Mucosa of stomach (tissue), 1 donor: ENCODE measurements around the gene FBXO31.

Experiments
- H3K27me3 ChIP-seq: one replicate; pipeline ENCODE4 v1.7.0; 2013; ENCODE audit warnings: mild to moderate bottlenecking, low read length; ENCODE audit not compliant: control insufficient read depth, insufficient read depth
- H3K36me3 ChIP-seq: one replicate; pipeline ENCODE4 v1.7.0; 2013; ENCODE audit warnings: low read length; ENCODE audit not compliant: control insufficient read depth, insufficient read depth
- H3K4me1 ChIP-seq: one replicate; pipeline ENCODE4 v1.7.0; 2013; ENCODE audit warnings: mild to moderate bottlenecking, low read length; ENCODE audit not compliant: control insufficient read depth, insufficient read depth
- H3K4me3 ChIP-seq: one replicate; pipeline ENCODE4 v1.7.0; 2013; ENCODE audit warnings: low read length
- H3K9ac ChIP-seq: one replicate; pipeline ENCODE4 v1.7.0; 2013; ENCODE audit warnings: mild to moderate bottlenecking, low read length, moderate library complexity
- H3K9me3 ChIP-seq: one replicate; pipeline ENCODE4 v1.7.0; 2013; ENCODE audit warnings: mild to moderate bottlenecking, low read length, moderate library complexity; ENCODE audit not compliant: control insufficient read depth
- donor health status: Pancreatic carcinoma.

The FBXO31 gene

GRCh38 chr16:87418216-87418615, 34.6 kb upstream of the FBXO31 start:
- H3K4me3 ChIP-seq: no peak overlapping the region
- H3K27me3 ChIP-seq: no peaks in the 10 kb centered on the region
- no peak overlapping the region for H3K9ac ChIP-seq
- H3K36me3 ChIP-seq: peaks cover 14% of the 10 kb centered on the region
- H3K4me1 ChIP-seq: no peaks in the 10 kb centered on the region
- no peaks in the 10 kb centered on the region for H3K9me3 ChIP-seq

- H3K9me3 ChIP-seq: no peaks in the 10 kb centered on the region
- H3K27me3 ChIP-seq: no peaks in the 10 kb centered on the region
- no peak overlapping the region for H3K9ac ChIP-seq
- H3K4me1 ChIP-seq: no peaks in the 10 kb centered on the region
- peaks cover 19% of the 10 kb centered on the region for H3K36me3 ChIP-seq
- no peak overlapping the region for H3K4me3 ChIP-seq
Measured at GRCh38 chr16:87417528-87417910, 33.9 kb upstream of the FBXO31 start.

- Histone ChIP-seq H3K4me3 (no peak overlapping the region), H3K4me1 (no peaks in the 10 kb centered on the region), H3K9ac (no peak overlapping the region), H3K9me3 (no peaks in the 10 kb centered on the region), H3K36me3 (peaks cover 22% of the 10 kb centered on the region), H3K27me3 (no peaks in the 10 kb centered on the region)
Measured at GRCh38 chr16:87416826-87417527, 33.4 kb upstream of the FBXO31 start.

GRCh38 chr16:87415441-87415840, 31.9 kb upstream of the FBXO31 start:
- no peak overlapping the region for H3K4me3 ChIP-seq
- H3K36me3 ChIP-seq: peaks cover 19% of the 10 kb centered on the region
- no peaks in the 10 kb centered on the region for H3K9me3 ChIP-seq

GRCh38 chr16:87414251-87414680, 30.7 kb upstream of the FBXO31 start:
- peaks cover 29% of the 10 kb centered on the region for H3K36me3 ChIP-seq
- peaks cover 6% of the 10 kb centered on the region for H3K4me1 ChIP-seq
- H3K27me3 ChIP-seq: no peaks in the 10 kb centered on the region
- H3K9ac ChIP-seq: no peak overlapping the region
- H3K4me3 ChIP-seq: no peak overlapping the region
- H3K9me3 ChIP-seq: no peaks in the 10 kb centered on the region

More at GRCh38 chr16:87415441-87415840, 31.9 kb upstream of the FBXO31 start:
- Histone ChIP-seq H3K4me1 (peaks cover 6% of the 10 kb centered on the region), H3K9ac (no peak overlapping the region), H3K27me3 (no peaks in the 10 kb centered on the region)

- Histone ChIP-seq H3K4me3 (no peak overlapping the region), H3K36me3 (peaks cover 32% of the 10 kb centered on the region), H3K4me1 (peaks cover 6% of the 10 kb centered on the region), H3K9ac (no peak overlapping the region), H3K27me3 (no peaks in the 10 kb centered on the region), H3K9me3 (no peaks in the 10 kb centered on the region)
Measured at GRCh38 chr16:87412996-87413421, 29.4 kb upstream of the FBXO31 start.

GRCh38 chr16:87412371-87412995, 28.9 kb upstream of the FBXO31 start:
- Histone ChIP-seq H3K9me3 (no peaks in the 10 kb centered on the region), H3K4me1 (peaks cover 11% of the 10 kb centered on the region), H3K36me3 (peaks cover 32% of the 10 kb centered on the region), H3K4me3 (no peak overlapping the region), H3K9ac (no peak overlapping the region), H3K27me3 (no peaks in the 10 kb centered on the region)

GRCh38 chr16:87411375-87412271, 28.0 kb upstream of the FBXO31 start:
- Histone ChIP-seq H3K4me1 (peaks cover 12% of the 10 kb centered on the region), H3K36me3 (peaks cover 32% of the 10 kb centered on the region), H3K9me3 (no peaks in the 10 kb centered on the region), H3K4me3 (no peak overlapping the region), H3K27me3 (no peaks in the 10 kb centered on the region), H3K9ac (no peak overlapping the region)

GRCh38 chr16:87410968-87411367, 27.4 kb upstream of the FBXO31 start:
- H3K36me3 ChIP-seq: peaks cover 32% of the 10 kb centered on the region

GRCh38 chr16:87410530-87410929, 27.0 kb upstream of the FBXO31 start:
- H3K36me3 ChIP-seq: peaks cover 32% of the 10 kb centered on the region

More at GRCh38 chr16:87410968-87411367, 27.4 kb upstream of the FBXO31 start:
- H3K27me3 ChIP-seq: no peaks in the 10 kb centered on the region
- H3K4me1 ChIP-seq: peaks cover 12% of the 10 kb centered on the region
- no peak overlapping the region for H3K4me3 ChIP-seq
- no peak overlapping the region for H3K9ac ChIP-seq
- H3K9me3 ChIP-seq: no peaks in the 10 kb centered on the region

GRCh38 chr16:87409781-87410180, 26.2 kb upstream of the FBXO31 start:
- no peaks in the 10 kb centered on the region for H3K27me3 ChIP-seq
- no peak overlapping the region for H3K9ac ChIP-seq
- H3K9me3 ChIP-seq: no peaks in the 10 kb centered on the region
- H3K36me3 ChIP-seq: peaks cover 32% of the 10 kb centered on the region
- no peak overlapping the region for H3K4me3 ChIP-seq
- peaks cover 12% of the 10 kb centered on the region for H3K4me1 ChIP-seq

More at GRCh38 chr16:87410530-87410929, 27.0 kb upstream of the FBXO31 start:
- Histone ChIP-seq H3K9ac (no peak overlapping the region), H3K4me1 (peaks cover 12% of the 10 kb centered on the region), H3K9me3 (no peaks in the 10 kb centered on the region), H3K4me3 (no peak overlapping the region), H3K27me3 (no peaks in the 10 kb centered on the region)

- H3K4me1 ChIP-seq: peaks cover 12% of the 10 kb centered on the region
- H3K36me3 ChIP-seq: peaks cover 32% of the 10 kb centered on the region
- H3K27me3 ChIP-seq: no peaks in the 10 kb centered on the region
- H3K9me3 ChIP-seq: no peaks in the 10 kb centered on the region
- no peak overlapping the region for H3K9ac ChIP-seq
- H3K4me3 ChIP-seq: no peak overlapping the region
Measured at GRCh38 chr16:87409153-87409552, 25.6 kb upstream of the FBXO31 start.
